ENCODE data around the gene TDP1.

DNA sequence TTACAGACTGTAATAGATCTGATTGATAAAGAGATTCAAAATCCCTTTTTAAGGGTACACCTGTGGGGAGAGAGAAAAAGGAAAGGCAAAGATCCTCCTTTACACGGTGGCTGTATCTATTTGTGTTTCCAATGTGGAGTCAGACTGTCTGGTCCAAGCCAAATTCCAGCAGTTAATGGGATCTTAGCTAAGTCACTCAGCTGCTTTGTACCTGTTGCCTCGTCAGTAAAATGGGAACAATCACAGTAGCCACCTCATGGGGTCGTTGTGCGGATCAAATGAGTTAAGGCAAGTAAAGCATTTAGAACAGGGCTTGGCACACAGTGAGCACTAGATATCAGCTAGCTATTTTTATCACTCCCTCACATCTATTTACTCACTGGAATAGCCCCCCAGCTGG lies 48.1 kb upstream of the TDP1 start:
- TF ChIP-seq POLR2A (IDR thresholded peaks at IDR 0.05), result no peak
- TF ChIP-seq, protein P1, sequence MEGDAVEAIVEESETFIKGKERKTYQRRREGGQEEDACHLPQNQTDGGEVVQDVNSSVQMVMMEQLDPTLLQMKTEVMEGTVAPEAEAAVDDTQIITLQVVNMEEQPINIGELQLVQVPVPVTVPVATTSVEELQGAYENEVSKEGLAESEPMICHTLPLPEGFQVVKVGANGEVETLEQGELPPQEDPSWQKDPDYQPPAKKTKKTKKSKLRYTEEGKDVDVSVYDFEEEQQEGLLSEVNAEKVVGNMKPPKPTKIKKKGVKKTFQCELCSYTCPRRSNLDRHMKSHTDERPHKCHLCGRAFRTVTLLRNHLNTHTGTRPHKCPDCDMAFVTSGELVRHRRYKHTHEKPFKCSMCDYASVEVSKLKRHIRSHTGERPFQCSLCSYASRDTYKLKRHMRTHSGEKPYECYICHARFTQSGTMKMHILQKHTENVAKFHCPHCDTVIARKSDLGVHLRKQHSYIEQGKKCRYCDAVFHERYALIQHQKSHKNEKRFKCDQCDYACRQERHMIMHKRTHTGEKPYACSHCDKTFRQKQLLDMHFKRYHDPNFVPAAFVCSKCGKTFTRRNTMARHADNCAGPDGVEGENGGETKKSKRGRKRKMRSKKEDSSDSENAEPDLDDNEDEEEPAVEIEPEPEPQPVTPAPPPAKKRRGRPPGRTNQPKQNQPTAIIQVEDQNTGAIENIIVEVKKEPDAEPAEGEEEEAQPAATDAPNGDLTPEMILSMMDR (IDR thresholded peaks at IDR 0.05), result no peak
